Measurements from ENCODE around the gene SYAP1.
"Not testable (repeated sequence)": the region's sequence is repeated elsewhere in the genome, so short reads cannot be mapped to it uniquely, and the experiment has no call there.

The SYAP1 gene

GRCh38 chrX:16726347-16726988 lies 7.1 kb downstream of the SYAP1 start:
- not testable (repeated sequence) for H3K4me2 ChIP-seq (ENCODE audit: low read length); H3K4ac ChIP-seq (ENCODE audit: low read depth, low read length); H3K36me3 ChIP-seq (ENCODE audit: control insufficient read depth, insufficient read depth, low read length); H3K4me1 ChIP-seq (ENCODE audit: control insufficient read depth, low read depth, low read length); H2BK5ac ChIP-seq (ENCODE audit: low read length); H3K23ac ChIP-seq (ENCODE audit: low read length); H4K8ac ChIP-seq (ENCODE audit: low read depth, low read length); H3K27me3 ChIP-seq (ENCODE audit: insufficient read depth, low read length, poor library complexity); H2BK15ac ChIP-seq (replicated peaks; ENCODE audit: low read depth); H3K79me1 ChIP-seq (ENCODE audit: low read length); H3K56ac ChIP-seq (ENCODE audit: low read length); H2AK5ac ChIP-seq (ENCODE audit: low read length); DNase-seq; H3K9ac ChIP-seq (ENCODE audit: low read length); H2BK120ac ChIP-seq (ENCODE audit: low read depth, low read length); H3K27ac ChIP-seq (ENCODE audit: low read depth, low read length); H4K5ac ChIP-seq (ENCODE audit: low read length); H3K18ac ChIP-seq (ENCODE audit: low read length); H3K4me3 ChIP-seq (ENCODE audit: low read length)
- peaks cover 18% of the 10 kb centered on the region for H3K79me2 ChIP-seq (ENCODE audit: control insufficient read depth, insufficient read depth, low read length)
- no CpG with 5 or more reads among the region's 5 CpGs for WGBS (ENCODE audit: extremely low coverage, insufficient coverage, low lambda C conversion rate)

GRCh38 chrX:16727637-16728036 lies 8.2 kb downstream of the SYAP1 start:
- Histone ChIP-seq H3K27me3 (ENCODE audit: insufficient read depth, low read length, poor library complexity) (no peaks in the 10 kb centered on the region), H3K4me1 (ENCODE audit: control insufficient read depth, low read depth, low read length) (no peaks in the 10 kb centered on the region), H2BK15ac (replicated peaks; ENCODE audit: low read depth) (no peak overlapping the region), H3K18ac (ENCODE audit: low read length) (no peak overlapping the region), H3K79me2 (ENCODE audit: control insufficient read depth, insufficient read depth, low read length) (peaks cover 13% of the 10 kb centered on the region), H2AK5ac (ENCODE audit: low read length) (no peak overlapping the region), H3K4me2 (ENCODE audit: low read length) (no peak overlapping the region), H2BK5ac (ENCODE audit: low read length) (no peak overlapping the region), H4K8ac (ENCODE audit: low read depth, low read length) (no peak overlapping the region), H3K27ac (ENCODE audit: low read depth, low read length) (no peak overlapping the region), H2BK120ac (ENCODE audit: low read depth, low read length) (no peak overlapping the region), H3K79me1 (ENCODE audit: low read length) (no peaks in the 10 kb centered on the region), H3K4me3 (ENCODE audit: low read length) (no peak overlapping the region), H3K36me3 (ENCODE audit: control insufficient read depth, insufficient read depth, low read length) (no peaks in the 10 kb centered on the region), H4K5ac (ENCODE audit: low read length) (no peak overlapping the region), H3K56ac (ENCODE audit: low read length) (no peak overlapping the region), H3K23ac (ENCODE audit: low read length) (no peak overlapping the region), H3K9ac (ENCODE audit: low read length) (no peak overlapping the region), H3K4ac (ENCODE audit: low read depth, low read length) (no peak overlapping the region)
- DNase-seq, result no peak

- no peak for DNase-seq
- Histone ChIP-seq H4K8ac (ENCODE audit: low read depth, low read length) (no peak overlapping the region), H2BK15ac (replicated peaks; ENCODE audit: low read depth) (no peak overlapping the region), H3K79me1 (ENCODE audit: low read length) (no peaks in the 10 kb centered on the region), H3K18ac (ENCODE audit: low read length) (no peak overlapping the region), H3K4me1 (ENCODE audit: control insufficient read depth, low read depth, low read length) (no peaks in the 10 kb centered on the region), H2AK5ac (ENCODE audit: low read length) (no peak overlapping the region), H3K79me2 (ENCODE audit: control insufficient read depth, insufficient read depth, low read length) (no peaks in the 10 kb centered on the region), H3K27me3 (ENCODE audit: insufficient read depth, low read length, poor library complexity) (no peaks in the 10 kb centered on the region), H3K56ac (ENCODE audit: low read length) (no peak overlapping the region), H4K5ac (ENCODE audit: low read length) (no peak overlapping the region), H3K36me3 (ENCODE audit: control insufficient read depth, insufficient read depth, low read length) (no peaks in the 10 kb centered on the region), H3K9ac (ENCODE audit: low read length) (no peak overlapping the region), H3K4ac (ENCODE audit: low read depth, low read length) (no peak overlapping the region), H2BK5ac (ENCODE audit: low read length) (no peak overlapping the region), H3K4me2 (ENCODE audit: low read length) (no peak overlapping the region), H3K27ac (ENCODE audit: low read depth, low read length) (no peak overlapping the region), H3K4me3 (ENCODE audit: low read length) (no peak overlapping the region), H3K23ac (ENCODE audit: low read length) (no peak overlapping the region), H2BK120ac (ENCODE audit: low read depth, low read length) (no peak overlapping the region)
- WGBS (ENCODE audit: extremely low coverage, insufficient coverage, low lambda C conversion rate), result no CpG with 5 or more reads among the region's 1 CpG
These were observed 11.0 kb downstream of the SYAP1 start for GRCh38 chrX:16730450-16730849.

- Histone ChIP-seq H3K4me1 (ENCODE audit: control insufficient read depth, low read depth, low read length) (no peaks in the 10 kb centered on the region), H2BK120ac (ENCODE audit: low read depth, low read length) (no peak overlapping the region), H3K9ac (ENCODE audit: low read length) (no peak overlapping the region), H2BK5ac (ENCODE audit: low read length) (no peak overlapping the region), H3K79me2 (ENCODE audit: control insufficient read depth, insufficient read depth, low read length) (no peaks in the 10 kb centered on the region), H3K18ac (ENCODE audit: low read length) (no peak overlapping the region), H3K36me3 (ENCODE audit: control insufficient read depth, insufficient read depth, low read length) (no peaks in the 10 kb centered on the region), H3K4me3 (ENCODE audit: low read length) (no peak overlapping the region), H4K8ac (ENCODE audit: low read depth, low read length) (no peak overlapping the region), H3K23ac (ENCODE audit: low read length) (no peak overlapping the region), H4K5ac (ENCODE audit: low read length) (no peak overlapping the region), H3K27ac (ENCODE audit: low read depth, low read length) (no peak overlapping the region), H3K4ac (ENCODE audit: low read depth, low read length) (no peak overlapping the region), H3K79me1 (ENCODE audit: low read length) (no peaks in the 10 kb centered on the region), H2BK15ac (replicated peaks; ENCODE audit: low read depth) (no peak overlapping the region), H3K4me2 (ENCODE audit: low read length) (no peak overlapping the region), H3K56ac (ENCODE audit: low read length) (no peak overlapping the region), H2AK5ac (ENCODE audit: low read length) (no peak overlapping the region), H3K27me3 (ENCODE audit: insufficient read depth, low read length, poor library complexity) (no peaks in the 10 kb centered on the region)
- peak; percentile 31 for DNase-seq
These were observed 13.6 kb downstream of the SYAP1 start for GRCh38 chrX:16733013-16733412.

- no peaks in the 10 kb centered on the region for H3K4me1 ChIP-seq (ENCODE audit: control insufficient read depth, low read depth, low read length)
- H4K5ac ChIP-seq (ENCODE audit: low read length), result no peak overlapping the region
- no peak overlapping the region for H3K4me2 ChIP-seq (ENCODE audit: low read length)
- H4K8ac ChIP-seq (ENCODE audit: low read depth, low read length), result no peak overlapping the region
- H3K27me3 ChIP-seq (ENCODE audit: insufficient read depth, low read length, poor library complexity), result no peaks in the 10 kb centered on the region
- H3K4ac ChIP-seq (ENCODE audit: low read depth, low read length), result no peak overlapping the region
- no peak for DNase-seq
- no peaks in the 10 kb centered on the region for H3K36me3 ChIP-seq (ENCODE audit: control insufficient read depth, insufficient read depth, low read length)
- no peak overlapping the region for H3K9ac ChIP-seq (ENCODE audit: low read length)
- no peak overlapping the region for H2BK5ac ChIP-seq (ENCODE audit: low read length)
- no peak overlapping the region for H3K23ac ChIP-seq (ENCODE audit: low read length)
- H3K79me2 ChIP-seq (ENCODE audit: control insufficient read depth, insufficient read depth, low read length), result no peaks in the 10 kb centered on the region
- H2BK15ac ChIP-seq (replicated peaks; ENCODE audit: low read depth), result no peak overlapping the region
- H2AK5ac ChIP-seq (ENCODE audit: low read length), result no peak overlapping the region
- WGBS (ENCODE audit: extremely low coverage, insufficient coverage, low lambda C conversion rate), result no CpG with 5 or more reads among the region's 5 CpGs
- no peak overlapping the region for H3K18ac ChIP-seq (ENCODE audit: low read length)
- no peak overlapping the region for H3K27ac ChIP-seq (ENCODE audit: low read depth, low read length)
- H3K79me1 ChIP-seq (ENCODE audit: low read length), result no peaks in the 10 kb centered on the region
- no peak overlapping the region for H3K4me3 ChIP-seq (ENCODE audit: low read length)
- H3K56ac ChIP-seq (ENCODE audit: low read length), result no peak overlapping the region
- no peak overlapping the region for H2BK120ac ChIP-seq (ENCODE audit: low read depth, low read length)
These were observed 17.6 kb downstream of the SYAP1 start for GRCh38 chrX:16737024-16737423.

- H3K9ac ChIP-seq (ENCODE audit: low read length), result no peak overlapping the region
- H3K79me2 ChIP-seq (ENCODE audit: control insufficient read depth, insufficient read depth, low read length), result no peaks in the 10 kb centered on the region
- H3K27ac ChIP-seq (ENCODE audit: low read depth, low read length), result no peak overlapping the region
- no peak overlapping the region for H2BK5ac ChIP-seq (ENCODE audit: low read length)
- H3K79me1 ChIP-seq (ENCODE audit: low read length), result no peaks in the 10 kb centered on the region
- no peak overlapping the region for H3K56ac ChIP-seq (ENCODE audit: low read length)
- no peak overlapping the region for H3K4ac ChIP-seq (ENCODE audit: low read depth, low read length)
- H3K23ac ChIP-seq (ENCODE audit: low read length), result no peak overlapping the region
- no peak overlapping the region for H4K8ac ChIP-seq (ENCODE audit: low read depth, low read length)
- WGBS (ENCODE audit: extremely low coverage, insufficient coverage, low lambda C conversion rate), result no CpG with 5 or more reads among the region's 6 CpGs
- H3K4me1 ChIP-seq (ENCODE audit: control insufficient read depth, low read depth, low read length), result no peaks in the 10 kb centered on the region
- H3K36me3 ChIP-seq (ENCODE audit: control insufficient read depth, insufficient read depth, low read length), result peaks cover 3% of the 10 kb centered on the region
- no peak overlapping the region for H2BK15ac ChIP-seq (replicated peaks; ENCODE audit: low read depth)
- H3K18ac ChIP-seq (ENCODE audit: low read length), result no peak overlapping the region
- H4K5ac ChIP-seq (ENCODE audit: low read length), result no peak overlapping the region
- H2AK5ac ChIP-seq (ENCODE audit: low read length), result no peak overlapping the region
- no peak for DNase-seq
- no peak overlapping the region for H2BK120ac ChIP-seq (ENCODE audit: low read depth, low read length)
- H3K4me3 ChIP-seq (ENCODE audit: low read length), result no peak overlapping the region
- no peaks in the 10 kb centered on the region for H3K27me3 ChIP-seq (ENCODE audit: insufficient read depth, low read length, poor library complexity)
- H3K4me2 ChIP-seq (ENCODE audit: low read length), result no peak overlapping the region
These were observed 20.2 kb downstream of the SYAP1 start for GRCh38 chrX:16739574-16739973.
